DOHH2 (cell line): ENCODE data around the gene SMKR1.

Source experiments
- H3F3A ChIP-seq: fragments of 200-600 bp; sonication (generic), shearing (Covaris generic); 2 replicates; pipeline ENCODE4 v1.6.0; 2016; ENCODE audit warnings: antibody characterized with exemption, mild to moderate bottlenecking; ENCODE audit not compliant: control insufficient read depth, insufficient read depth
- H3K27ac ChIP-seq: fragments of 200-600 bp; sonication (generic); 2 replicates; pipeline ENCODE4 v1.5.1; 2014; ENCODE audit warnings: low read depth, mild to moderate bottlenecking, low read length, moderate library complexity
- H3K27me3 ChIP-seq: fragments of 200-600 bp; sonication (generic); 2 replicates; pipeline ENCODE4 v1.6.1; 2014; ENCODE audit warnings: mild to moderate bottlenecking, low read length, mixed read lengths; ENCODE audit not compliant: control insufficient read depth
- H3K36me3 ChIP-seq: fragments of 200-600 bp; sonication (generic); 2 replicates; pipeline ENCODE4 v1.6.1; 2014; ENCODE audit warnings: mild to moderate bottlenecking, low read length, moderate library complexity, mixed read lengths; ENCODE audit not compliant: control insufficient read depth
- H3K4me1 ChIP-seq: fragments of 200-600 bp; sonication (generic); 2 replicates; pipeline ENCODE4 v1.6.1; 2014; ENCODE audit warnings: mild to moderate bottlenecking, low read length, mixed read lengths; ENCODE audit not compliant: control insufficient read depth
- H3K4me2 ChIP-seq: fragments of 200-600 bp; sonication (generic); 2 replicates; pipeline ENCODE4 v1.6.0; 2014; ENCODE audit warnings: mild to moderate bottlenecking, low read length, moderate library complexity
- H3K4me3 ChIP-seq: fragments of 200-600 bp; sonication (generic); 2 replicates; pipeline ENCODE4 v1.5.1; 2014; ENCODE audit warnings: mild to moderate bottlenecking, low read length, mixed read lengths
- H3K79me2 ChIP-seq: fragments of 200-600 bp; sonication (generic); 2 replicates; pipeline ENCODE4 v1.6.1; 2014; ENCODE audit warnings: mild to moderate bottlenecking, low read length, mixed read lengths; ENCODE audit not compliant: control insufficient read depth
- H3K9me2 ChIP-seq: fragments of 200-600 bp; sonication (generic); replicated peaks from 2 replicates; pipeline ENCODE4 v1.6.1; 2014; ENCODE audit warnings: mild to moderate bottlenecking, low read length, mixed read lengths; ENCODE audit not compliant: control insufficient read depth
- H3K9me3 ChIP-seq: fragments of 200-600 bp; sonication (generic); 2 replicates; pipeline ENCODE4 v1.6.1; 2014; ENCODE audit warnings: antibody characterized with exemption, low read length, mixed read lengths; ENCODE audit not compliant: control insufficient read depth, insufficient read depth
- H4K20me1 ChIP-seq: fragments of 200-600 bp; sonication (generic); 2 replicates; pipeline ENCODE4 v1.6.0; 2014; ENCODE audit warnings: low read depth, mild to moderate bottlenecking, antibody characterized with exemption, low read length, moderate library complexity; ENCODE audit not compliant: control insufficient read depth, insufficient read depth
- CTCF ChIP-seq: fragments of 200-600 bp; sonication (generic); IDR thresholded peaks from one replicate; pipeline ENCODE4 v1.5.1; 2014; ENCODE audit warnings: antibody characterized with exemption, mild to moderate bottlenecking, low read depth, low read length; ENCODE audit not compliant: poor library complexity, severe bottlenecking
- EZH2phosphoT487 ChIP-seq: fragments of 200-600 bp; sonication (generic); IDR thresholded peaks from 2 replicates; pipeline ENCODE4 v1.6.1; 2017; ENCODE audit warnings: borderline replicate concordance, mild to moderate bottlenecking, antibody characterized with exemption, low read length, moderate library complexity, mixed read lengths

Gene SMKR1

GRCh38 chr7:129559564-129559963 lies 57.2 kb downstream of the SMKR1 start:
- Histone ChIP-seq H3K9me3 (no peaks in the 10 kb centered on the region), H3K4me3 (no peak overlapping the region)
- TF ChIP-seq EZH2phosphoT487 (no peak), CTCF (no peak)

GRCh38 chr7:129560831-129561230 lies 58.5 kb downstream of the SMKR1 start:
- Histone ChIP-seq H3F3A (no peaks in the 10 kb centered on the region), H3K36me3 (no peaks in the 10 kb centered on the region), H3K79me2 (no peaks in the 10 kb centered on the region), H4K20me1 (no peaks in the 10 kb centered on the region), H3K4me1 (no peaks in the 10 kb centered on the region), H3K4me2 (no peak overlapping the region), H3K9me2 (no peaks in the 10 kb centered on the region), H3K9me3 (no peaks in the 10 kb centered on the region), H3K27me3 (peaks cover 16% of the 10 kb centered on the region), H3K27ac (no peak overlapping the region), H3K4me3 (no peak overlapping the region)
- no peak for TF ChIP-seq EZH2phosphoT487
- no peak for TF ChIP-seq CTCF

More at GRCh38 chr7:129559564-129559963, 57.2 kb downstream of the SMKR1 start:
- Histone ChIP-seq H4K20me1 (no peaks in the 10 kb centered on the region), H3K27ac (no peak overlapping the region), H3K4me2 (no peak overlapping the region), H3K9me2 (no peaks in the 10 kb centered on the region), H3F3A (no peaks in the 10 kb centered on the region), H3K36me3 (no peaks in the 10 kb centered on the region), H3K79me2 (no peaks in the 10 kb centered on the region), H3K4me1 (no peaks in the 10 kb centered on the region), H3K27me3 (peaks cover 13% of the 10 kb centered on the region)

GRCh38 chr7:129561677-129562359 lies 59.5 kb downstream of the SMKR1 start:
- Histone ChIP-seq H3K4me1 (no peaks in the 10 kb centered on the region), H3K79me2 (no peaks in the 10 kb centered on the region), H3K9me2 (no peaks in the 10 kb centered on the region), H3K27me3 (peaks cover 14% of the 10 kb centered on the region), H3K36me3 (no peaks in the 10 kb centered on the region), H3K9me3 (no peaks in the 10 kb centered on the region), H3K27ac (no peak overlapping the region), H3K4me2 (no peak overlapping the region), H3F3A (no peaks in the 10 kb centered on the region), H3K4me3 (no peak overlapping the region), H4K20me1 (no peaks in the 10 kb centered on the region)
- no peak for TF ChIP-seq EZH2phosphoT487
- TF ChIP-seq CTCF, result no peak
